ENCODE results near the gene CRB2.
A peak's percentile ranks its signal among the peaks of the same experiment; 100 is the strongest.

The CRB2 gene

GRCh38 chr9:123348317-123348992 lies 7.5 kb upstream of the CRB2 start:
- CTCF ChIA-PET = interaction anchor here (0.7 to 3.6 kb wide), 24 partner anchors 9 to 1227 kb away, joined by 3 to 48 read pairs (median 4); partner anchors contain the start of gene STRBP
- no peak overlapping the region for H3K27ac Mint-ChIP-seq
- no peaks in the 10 kb centered on the region for H3K4me1 Mint-ChIP-seq
- H3K9me3 Mint-ChIP-seq = no peaks in the 10 kb centered on the region
- peaks cover 24% of the 10 kb centered on the region for H3K27me3 Mint-ChIP-seq
- H3K36me3 Mint-ChIP-seq = no peaks in the 10 kb centered on the region
- H3K4me3 Mint-ChIP-seq = no peak overlapping the region
- DNase-seq = no peak

DNA sequence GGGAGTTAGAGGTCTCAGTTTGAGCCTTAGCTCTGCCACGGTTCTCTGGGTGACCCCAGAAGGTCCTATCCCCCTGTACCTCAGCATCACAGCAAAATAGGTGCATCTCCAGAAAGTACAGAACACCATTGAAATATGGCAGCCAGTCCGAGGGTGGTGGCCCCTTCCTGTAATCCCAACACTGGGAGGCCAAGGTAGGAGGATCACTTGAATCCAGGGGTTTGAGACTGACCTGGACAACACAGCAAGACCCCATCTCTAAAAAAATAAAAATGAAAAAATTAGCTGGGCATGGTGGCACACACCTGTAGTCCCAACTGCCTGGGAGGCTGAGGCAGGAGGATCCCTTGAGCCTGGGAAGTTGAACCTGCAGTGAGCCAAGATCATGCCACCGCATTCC lies 7.0 kb upstream of the CRB2 start:
- no peaks in the 10 kb centered on the region for H3K9me3 Mint-ChIP-seq
- peaks cover 30% of the 10 kb centered on the region for H3K27me3 Mint-ChIP-seq
- H3K4me1 Mint-ChIP-seq = no peaks in the 10 kb centered on the region
- no peak overlapping the region for H3K27ac Mint-ChIP-seq
- CTCF ChIA-PET = interaction anchor here (0.7 to 3.6 kb wide), 29 partner anchors 10 to 1228 kb away, joined by 3 to 48 read pairs (median 4); partner anchors contain the start of gene STRBP
- H3K36me3 Mint-ChIP-seq = no peaks in the 10 kb centered on the region
- DNase-seq = no peak
- H3K4me3 Mint-ChIP-seq = no peak overlapping the region

DNA sequence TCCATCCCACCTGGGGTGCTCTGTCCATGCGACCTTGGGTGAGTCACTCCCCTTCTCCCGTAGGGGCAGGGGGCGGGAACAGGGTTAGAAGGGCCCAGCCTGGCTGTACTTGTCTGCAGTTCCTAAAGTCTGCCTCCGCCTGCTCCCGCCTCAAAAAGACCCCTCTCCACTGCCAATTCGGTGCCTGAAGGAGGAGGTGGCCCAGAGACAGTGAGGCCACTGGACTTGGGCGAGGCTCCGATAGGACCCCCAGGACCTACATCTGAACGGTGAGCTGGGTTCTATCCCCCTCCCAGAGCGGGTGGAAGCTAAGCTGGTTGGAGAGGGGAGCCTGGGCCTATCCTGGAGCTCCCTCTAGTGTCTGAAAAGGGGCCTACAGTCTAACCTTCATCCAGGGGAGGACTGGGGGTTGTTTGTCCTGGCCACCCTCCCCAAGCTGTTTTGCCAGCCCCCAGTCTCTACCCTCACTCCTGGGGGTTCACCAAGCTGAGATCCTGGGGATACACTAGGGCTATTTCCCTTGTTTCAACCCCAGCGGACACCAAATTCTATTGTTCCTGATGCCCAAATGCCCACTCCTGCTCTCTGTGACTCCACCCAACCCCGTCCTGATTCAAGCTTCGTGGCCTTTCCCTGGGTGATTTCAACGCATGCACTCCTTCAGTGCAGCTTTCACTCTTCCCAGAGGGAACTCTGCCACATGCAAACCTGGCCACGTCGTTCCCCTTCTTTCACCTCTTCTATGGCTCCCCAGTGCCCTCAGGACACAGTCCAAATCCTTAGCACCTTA lies 6.1 kb upstream of the CRB2 start:
- no peak overlapping the region for H3K27ac Mint-ChIP-seq
- DNase-seq = peak; percentile 77
- H3K4me3 Mint-ChIP-seq = no peak overlapping the region
- CTCF ChIA-PET = interaction anchor here (0.7 to 3.6 kb wide), 42 partner anchors 10 to 1229 kb away, joined by 3 to 48 read pairs (median 4); no protein-coding TSS in a partner anchor
- H3K9me3 Mint-ChIP-seq = no peaks in the 10 kb centered on the region
- no peaks in the 10 kb centered on the region for H3K4me1 Mint-ChIP-seq
- no peaks in the 10 kb centered on the region for H3K36me3 Mint-ChIP-seq
- peaks cover 35% of the 10 kb centered on the region for H3K27me3 Mint-ChIP-seq

DNA sequence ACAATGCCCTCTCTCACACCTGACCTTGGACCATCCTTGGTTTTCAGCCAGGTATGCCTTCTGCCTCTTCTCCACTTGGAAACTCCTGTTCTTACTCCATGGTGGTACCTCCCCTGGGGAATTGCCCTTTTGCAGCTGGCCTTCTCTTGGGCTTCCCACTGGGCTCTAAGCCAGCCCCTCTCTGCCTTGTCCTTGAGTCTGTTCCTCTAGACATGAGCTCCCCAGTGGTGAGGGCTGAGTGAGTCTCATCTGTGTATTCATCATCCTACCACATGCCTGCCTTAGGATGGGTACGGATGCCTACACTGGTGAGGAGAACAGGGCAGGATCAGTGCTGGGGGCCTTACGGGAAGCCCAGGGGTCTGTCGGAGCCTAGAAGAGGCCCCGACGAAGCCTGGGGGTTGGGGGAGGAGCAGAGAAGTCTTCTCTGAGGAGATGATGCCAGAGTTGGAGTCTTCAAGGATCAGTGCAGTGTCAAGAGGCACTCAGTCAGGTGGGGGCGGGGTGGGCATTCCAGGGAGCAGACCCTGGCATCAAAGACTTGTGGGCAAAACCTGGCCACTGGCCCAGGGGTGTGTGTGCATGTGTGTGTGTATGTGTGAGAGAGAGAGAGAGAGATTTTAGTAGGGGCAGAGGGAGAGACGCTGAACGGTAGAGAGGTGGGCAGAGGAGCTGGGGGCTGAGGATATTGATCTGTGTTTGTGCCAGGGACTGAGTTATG lies 5.2 kb upstream of the CRB2 start:
- no peaks in the 10 kb centered on the region for H3K36me3 Mint-ChIP-seq
- H3K27ac Mint-ChIP-seq = no peak overlapping the region
- CTCF ChIA-PET = interaction anchor here (1.0 to 3.6 kb wide), 21 partner anchors 11 to 1193 kb away, joined by 3 to 48 read pairs (median 6); no protein-coding TSS in a partner anchor
- H3K4me3 Mint-ChIP-seq = no peak overlapping the region
- peaks cover 35% of the 10 kb centered on the region for H3K27me3 Mint-ChIP-seq
- no peaks in the 10 kb centered on the region for H3K4me1 Mint-ChIP-seq
- no peaks in the 10 kb centered on the region for H3K9me3 Mint-ChIP-seq
- no peak for DNase-seq

GRCh38 chr9:123353041-123353440 lies 3.0 kb upstream of the CRB2 start:
- CTCF ChIA-PET = interaction anchor here (1.7 to 4.5 kb wide), 3 partner anchors 32 to 272 kb away, joined by 4 to 75 read pairs (median 9); no protein-coding TSS in a partner anchor
- no peaks in the 10 kb centered on the region for H3K36me3 Mint-ChIP-seq
- H3K4me1 Mint-ChIP-seq = no peaks in the 10 kb centered on the region
- H3K27ac Mint-ChIP-seq = no peak overlapping the region
- H3K4me3 Mint-ChIP-seq = no peak overlapping the region
- H3K9me3 Mint-ChIP-seq = no peaks in the 10 kb centered on the region
- peaks cover 35% of the 10 kb centered on the region for H3K27me3 Mint-ChIP-seq
- DNase-seq = no peak

GRCh38 chr9:123353984-123354591 lies 1.9 kb upstream of the CRB2 start:
- Mint-ChIP-seq H3K9me3 (no peaks in the 10 kb centered on the region), H3K27me3 (peaks cover 35% of the 10 kb centered on the region), H3K4me1 (peaks cover 7% of the 10 kb centered on the region), H3K27ac (no peak overlapping the region), H3K4me3 (no peak overlapping the region), H3K36me3 (no peaks in the 10 kb centered on the region)
- DNase-seq = peak; percentile 74
- CTCF ChIA-PET = interaction anchor here (0.9 to 4.5 kb wide), 9 partner anchors 9 to 273 kb away, joined by 3 to 75 read pairs (median 4); no protein-coding TSS in a partner anchor

GRCh38 chr9:123354806-123355508 lies 1.0 kb upstream of the CRB2 start:
- Mint-ChIP-seq H3K27ac (peak overlapping the region; percentile 39), H3K9me3 (no peaks in the 10 kb centered on the region), H3K27me3 (peaks cover 31% of the 10 kb centered on the region), H3K4me1 (peaks cover 16% of the 10 kb centered on the region), H3K4me3 (no peak overlapping the region), H3K36me3 (no peaks in the 10 kb centered on the region)
- CTCF ChIA-PET = interaction anchor here (0.9 to 4.5 kb wide), 6 partner anchors 8 to 274 kb away, joined by 3 to 75 read pairs (median 5); no protein-coding TSS in a partner anchor
- DNase-seq = no peak

DNA sequence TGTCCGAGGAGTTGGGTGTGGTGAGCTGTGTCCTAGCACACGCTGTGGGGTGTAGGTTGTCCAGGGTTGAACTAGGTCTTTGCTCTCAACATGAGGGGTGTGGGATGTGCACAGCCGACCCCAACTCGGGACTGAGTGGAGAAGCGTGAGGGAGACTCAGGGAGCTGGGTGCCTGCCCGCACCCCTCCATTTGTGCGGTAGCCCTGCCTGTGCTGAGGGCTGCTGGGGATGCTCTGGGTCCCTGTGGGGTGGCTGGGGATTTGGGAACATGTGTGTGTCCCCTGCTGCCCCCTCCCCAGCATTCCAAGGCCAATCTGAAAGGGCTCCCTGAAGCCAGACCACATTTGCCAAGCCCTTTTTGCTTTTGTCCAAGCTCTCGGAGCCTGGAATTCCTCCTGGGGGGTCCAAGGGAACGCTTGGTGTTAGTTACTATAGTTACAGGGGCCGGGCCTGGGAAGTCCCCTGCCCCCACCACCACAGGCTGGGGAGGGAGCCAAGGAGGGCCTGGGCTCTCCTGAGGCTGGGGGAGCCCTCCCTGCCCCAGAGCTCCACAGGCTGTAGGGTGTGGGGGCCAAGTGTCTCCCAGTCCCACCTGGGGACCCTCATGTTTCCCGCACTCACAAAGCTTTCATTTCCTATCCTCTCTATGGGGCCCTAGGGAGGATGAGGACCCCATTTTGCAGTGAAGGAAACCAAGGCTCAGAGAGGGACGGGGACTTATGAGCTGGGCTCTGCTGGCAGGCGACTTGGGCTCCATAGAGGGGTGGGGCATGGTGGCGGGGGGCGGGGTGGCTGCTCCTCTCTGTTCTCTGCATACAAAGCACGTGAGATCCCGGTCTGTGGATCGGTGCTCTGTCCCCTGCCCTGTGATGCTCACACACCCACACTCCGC lies 1.1 kb downstream of the CRB2 start:
- H3K9me3 Mint-ChIP-seq = no peaks in the 10 kb centered on the region
- H3K27ac Mint-ChIP-seq = no peak overlapping the region
- CTCF ChIA-PET = no interaction called here
- no peaks in the 10 kb centered on the region for H3K36me3 Mint-ChIP-seq
- H3K4me3 Mint-ChIP-seq = no peak overlapping the region
- DNase-seq = no peak
- H3K27me3 Mint-ChIP-seq = peaks cover 28% of the 10 kb centered on the region
- peaks cover 18% of the 10 kb centered on the region for H3K4me1 Mint-ChIP-seq

DNA sequence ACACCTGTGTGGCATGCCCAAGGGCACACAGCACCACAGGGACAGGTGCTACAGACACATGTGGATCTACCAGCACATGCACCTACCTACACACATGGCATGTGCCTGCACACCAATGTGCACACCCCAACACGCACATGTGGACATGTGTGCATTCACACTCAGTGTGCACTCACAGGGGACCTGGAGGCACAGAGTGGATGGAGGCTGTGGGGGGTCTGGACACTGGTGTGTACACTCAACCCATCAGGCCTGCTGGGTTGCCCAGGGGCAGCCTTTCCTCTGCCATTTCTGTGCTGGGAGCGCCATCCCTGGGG lies 1.7 kb downstream of the CRB2 start:
- CTCF ChIA-PET = no interaction called here
- no peaks in the 10 kb centered on the region for H3K9me3 Mint-ChIP-seq
- H3K36me3 Mint-ChIP-seq = no peaks in the 10 kb centered on the region
- no peak overlapping the region for H3K27ac Mint-ChIP-seq
- peaks cover 18% of the 10 kb centered on the region for H3K4me1 Mint-ChIP-seq
- no peak overlapping the region for H3K4me3 Mint-ChIP-seq
- no peak for DNase-seq
- peaks cover 22% of the 10 kb centered on the region for H3K27me3 Mint-ChIP-seq

- no peak for DNase-seq
- no peaks in the 10 kb centered on the region for H3K9me3 Mint-ChIP-seq
- peaks cover 18% of the 10 kb centered on the region for H3K4me1 Mint-ChIP-seq
- no peak overlapping the region for H3K27ac Mint-ChIP-seq
- peaks cover 16% of the 10 kb centered on the region for H3K27me3 Mint-ChIP-seq
- H3K4me3 Mint-ChIP-seq = no peak overlapping the region
- H3K36me3 Mint-ChIP-seq = no peaks in the 10 kb centered on the region
- CTCF ChIA-PET = no interaction called here
These were observed 2.3 kb downstream of the CRB2 start for GRCh38 chr9:123358181-123358905.

GRCh38 chr9:123359106-123359505 lies 3.1 kb downstream of the CRB2 start:
- CTCF ChIA-PET = interaction anchor here (0.8 kb wide), 1 partner anchor 367 kb away, joined by 3 read pairs; no protein-coding TSS in a partner anchor
- DNase-seq = no peak
- Mint-ChIP-seq H3K27me3 (peaks cover 14% of the 10 kb centered on the region), H3K4me3 (no peak overlapping the region), H3K9me3 (no peaks in the 10 kb centered on the region), H3K4me1 (peaks cover 18% of the 10 kb centered on the region), H3K36me3 (no peaks in the 10 kb centered on the region), H3K27ac (no peak overlapping the region)

DNA sequence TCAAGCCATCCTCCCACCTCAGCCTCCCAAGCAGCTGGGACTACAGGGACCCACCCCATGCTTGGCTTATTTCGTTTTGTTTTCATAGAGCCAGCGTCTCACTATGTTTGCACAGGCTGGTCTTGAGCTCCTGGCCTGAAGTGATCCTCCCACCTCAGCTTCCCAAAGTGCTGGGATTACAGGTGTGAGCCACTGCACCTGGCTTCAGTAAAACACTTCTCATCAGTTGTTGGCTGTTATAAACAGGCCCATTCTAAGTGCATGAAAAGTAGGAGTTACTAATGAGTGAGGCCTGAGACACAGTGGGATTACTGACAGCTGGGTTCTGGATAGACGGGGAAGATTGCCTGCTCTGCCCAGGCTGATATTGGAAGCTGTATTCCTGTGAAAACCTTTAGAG lies 3.5 kb downstream of the CRB2 start:
- no peak for DNase-seq
- Mint-ChIP-seq H3K4me3 (no peak overlapping the region), H3K36me3 (no peaks in the 10 kb centered on the region), H3K27ac (no peak overlapping the region), H3K4me1 (peaks cover 18% of the 10 kb centered on the region), H3K9me3 (no peaks in the 10 kb centered on the region), H3K27me3 (peaks cover 11% of the 10 kb centered on the region)
- CTCF ChIA-PET = interaction anchor here (0.8 kb wide), 1 partner anchor 368 kb away, joined by 3 read pairs; no protein-coding TSS in a partner anchor

All from activated naive CD4-positive, alpha-beta T cell treated with anti-CD3 and anti-CD28 coated beads, Interleukin-2, amount 10 ng/mL, durations not matched to agents 7 days and 5 days (primary cell).